Thoracic aorta (tissue), 2 donors: Measurements from ENCODE around the gene NEXN. TPM values are rescaled to one million over a fixed set of nuclear protein-coding genes. Genes with fewer than 3 reads are reported as not detected.

Experiments
- ATAC-seq: fragments of 150-250 bp; one replicate; pipeline ENCODE4 v1.8.0; 2017; ENCODE audit warnings: low read depth; ENCODE audit not compliant: insufficient number of reproducible peaks, low FRiP score
- DNase-seq: peaks from one replicate; pipeline ENCODE4 v3.0.0-alpha.2; 2020; ENCODE audit warnings: low spot score
- H3K27ac ChIP-seq, 2 donors: fragments of 200-600 bp; sonication (generic); 1 replicate in 1 of 2; 2 replicates in 1 of 2; pipeline ENCODE4 v1.5.1; 2016; ENCODE audit warnings: mild to moderate bottlenecking in 2 of 2, moderate library complexity in 2 of 2
- H3K27me3 ChIP-seq: fragments of 200-600 bp; sonication (generic); replicated peaks from 2 replicates; pipeline ENCODE4 v1.6.0; 2016; ENCODE audit warnings: mild to moderate bottlenecking; ENCODE audit not compliant: insufficient read depth
- H3K36me3 ChIP-seq: fragments of 200-600 bp; sonication (generic); one replicate; pipeline ENCODE4 v1.5.1; 2016
- H3K4me1 ChIP-seq, 2 donors: fragments of 200-600 bp; sonication (generic); 1 replicate in 1 of 2; 2 replicates in 1 of 2; pipeline versions ENCODE4 v1.5.1 to v1.6.0; 2016; ENCODE audit warnings: low read depth in 2 of 2, mild to moderate bottlenecking in 1 of 2; ENCODE audit not compliant: control insufficient read depth in 1 of 2
- H3K4me3 ChIP-seq: fragments of 200-600 bp; sonication (generic); 2 replicates; pipeline ENCODE4 v1.5.1; 2016; ENCODE audit warnings: mild to moderate bottlenecking
- H3K9me3 ChIP-seq: fragments of 200-600 bp; sonication (generic); 2 replicates; pipeline ENCODE4 v1.5.1; 2016
- CTCF ChIP-seq: fragments of 200-600 bp; sonication (generic); IDR thresholded peaks from one replicate; pipeline ENCODE4 v1.5.1; 2019; ENCODE audit warnings: antibody characterized with exemption
- total RNA-seq, 2 donors: library from RNA; depleted of rRNA; stranded (reverse); fragments of >200 nt; gene quantifications; one replicate each; pipeline versions ENCODE4 v1.1.0 to v1.2.3, GENCODE V29; 2016

NEXN gene
- total RNA-seq: 100 to 1,000 TPM; 116 to 120 TPM

DNA sequence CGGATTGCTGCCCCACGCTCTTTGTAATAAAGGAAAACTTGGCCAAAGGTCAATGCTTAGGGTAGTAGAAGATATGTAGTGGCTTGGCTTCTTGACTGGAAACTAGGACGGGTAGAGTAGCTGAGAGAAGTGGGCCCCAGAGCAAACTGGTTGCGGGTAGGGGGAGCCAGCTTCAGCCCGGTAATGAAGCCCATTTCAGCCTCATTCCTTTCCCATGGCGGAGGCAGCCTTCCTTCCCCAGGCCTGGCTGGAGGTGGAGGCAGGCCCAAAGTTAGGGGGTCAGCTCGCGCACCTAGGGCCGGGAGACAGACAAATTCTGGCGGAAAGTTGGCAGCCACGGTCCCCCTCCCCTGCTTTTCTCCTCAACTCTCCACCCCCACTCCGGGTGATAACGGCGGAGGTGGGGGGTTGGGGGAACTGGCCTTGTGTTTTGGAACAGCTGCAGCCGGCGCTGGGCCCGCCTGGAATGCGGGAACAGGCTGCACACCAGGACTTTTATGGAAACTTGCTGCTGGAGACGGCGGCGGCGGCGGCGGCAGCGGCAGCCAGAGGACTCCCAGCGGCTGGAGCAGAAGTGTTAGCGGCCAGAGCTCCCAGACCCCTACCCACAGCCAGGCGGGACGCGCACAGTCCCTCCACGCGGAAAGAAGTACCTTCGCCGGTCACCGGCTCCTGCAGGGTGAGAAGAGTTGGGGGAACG, at the start of gene NEXN:
Gene NEXN (plus strand): TSS at position 544 of the 700 bp plus-strand sequence. CDS start 27,483 bp downstream, outside the sequence.
- peak within 1 kb of the TSS; percentile 94 to 95 for H3K27ac ChIP-seq
- H3K36me3 ChIP-seq: peaks cover 12% of the 10 kb centered on the region
- TF ChIP-seq CTCF: no peak
- H3K4me3 ChIP-seq: peak within 1 kb of the TSS; percentile 85
- ATAC-seq: peak; percentile 46
- peak; percentile 60 for DNase-seq
- peaks cover 12 to 30% of the 10 kb centered on the region in 2 donors for H3K4me1 ChIP-seq
- H3K9me3 ChIP-seq: no peaks in the 10 kb centered on the region
- H3K27me3 ChIP-seq: no peaks in the 10 kb centered on the region

DNA sequence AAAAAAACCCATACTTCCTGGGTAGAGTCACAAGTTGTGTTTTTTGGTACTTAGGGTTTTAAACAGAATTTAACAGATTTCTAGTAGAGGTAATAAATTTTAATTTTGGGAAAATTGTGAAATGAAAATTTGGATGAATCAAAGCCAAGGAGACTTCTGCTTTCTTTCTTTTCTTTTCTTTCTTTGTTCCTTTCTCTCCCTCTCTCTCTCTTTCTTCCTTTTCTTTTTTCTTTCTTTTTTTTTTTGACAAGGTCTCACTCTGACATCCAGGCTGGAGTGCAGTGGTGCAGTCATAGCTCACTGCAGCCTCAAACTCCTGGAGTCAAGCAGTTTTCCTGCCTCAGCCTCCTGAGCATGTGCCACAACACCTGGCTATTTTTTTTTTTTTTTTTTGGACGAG, 46.9 kb upstream of the NEXN start:
- Histone ChIP-seq H3K4me1 (peaks cover 3 to 6% of the 10 kb centered on the region in 2 donors), H3K9me3 (no peaks in the 10 kb centered on the region), H3K36me3 (no peaks in the 10 kb centered on the region), H3K27ac (no peak overlapping the region), H3K4me3 (no peak overlapping the region), H3K27me3 (no peaks in the 10 kb centered on the region)
- TF ChIP-seq CTCF: no peak
- ATAC-seq (no peak), DNase-seq (no peak)

DNA sequence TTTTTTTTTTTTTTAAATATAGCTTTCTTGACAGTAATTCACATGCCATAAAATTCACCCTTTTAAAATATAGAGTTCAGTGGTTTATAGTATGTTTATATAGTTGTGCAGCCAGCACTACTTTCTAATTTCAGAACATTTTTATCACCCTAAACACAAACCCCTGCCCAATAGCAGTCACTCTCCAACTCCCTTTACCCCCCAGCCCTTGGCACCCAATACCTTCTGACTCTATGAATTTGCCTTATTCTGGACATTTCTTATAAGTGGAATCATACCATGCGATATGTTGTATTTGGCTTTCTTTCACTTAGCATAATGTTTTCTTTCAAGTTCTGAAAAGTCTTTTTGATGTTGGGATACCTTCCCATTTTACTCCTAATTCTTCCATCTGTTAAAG, 42.5 kb upstream of the NEXN start:
- H3K27me3 ChIP-seq: no peaks in the 10 kb centered on the region
- H3K4me1 ChIP-seq: peaks cover 6% of the 10 kb centered on the region in 2 donors
- ATAC-seq (no peak), DNase-seq (no peak)
- H3K9me3 ChIP-seq: no peaks in the 10 kb centered on the region
- H3K27ac ChIP-seq: no peak overlapping the region
- no peaks in the 10 kb centered on the region for H3K36me3 ChIP-seq
- H3K4me3 ChIP-seq: no peak overlapping the region
- TF ChIP-seq CTCF: no peak

GRCh38 chr1:77846966-77847365, 41.5 kb upstream of the NEXN start:
- no peaks in the 10 kb centered on the region for H3K9me3 ChIP-seq
- no peak overlapping the region for H3K27ac ChIP-seq
- no peak for TF ChIP-seq CTCF
- H3K27me3 ChIP-seq: no peaks in the 10 kb centered on the region
- DNase-seq (no peak), ATAC-seq (no peak)
- H3K4me1 ChIP-seq: peaks cover 6% of the 10 kb centered on the region in 2 donors
- H3K4me3 ChIP-seq: no peak overlapping the region
- no peaks in the 10 kb centered on the region for H3K36me3 ChIP-seq

DNA sequence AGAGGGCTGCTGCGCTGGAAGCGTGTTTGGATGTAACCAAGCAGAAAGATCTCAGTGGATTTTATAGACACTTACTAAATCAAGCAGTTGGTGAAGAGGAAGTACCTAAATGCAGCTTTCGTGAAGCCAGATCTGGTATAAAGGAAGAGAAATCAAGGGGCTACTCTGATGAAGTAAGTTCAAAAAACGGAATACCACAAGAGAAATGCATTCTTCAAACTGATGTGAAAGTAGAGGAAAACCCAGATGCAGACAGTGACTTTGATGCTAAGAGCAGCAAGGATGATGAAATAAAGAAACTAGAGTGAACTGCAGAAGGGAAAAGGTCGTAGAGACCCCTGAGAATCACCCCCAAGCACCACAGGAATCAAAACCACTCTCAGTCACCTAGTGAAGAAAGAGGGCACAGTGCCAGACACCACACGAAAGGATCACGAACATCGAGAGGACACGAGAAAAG, 40.8 kb upstream of the NEXN start:
- H3K4me1 ChIP-seq: peaks cover 6% of the 10 kb centered on the region in 2 donors
- DNase-seq: no peak
- H3K4me3 ChIP-seq: no peak overlapping the region
- H3K9me3 ChIP-seq: no peaks in the 10 kb centered on the region
- H3K27ac ChIP-seq: no peak overlapping the region
- no peak for TF ChIP-seq CTCF
- no peaks in the 10 kb centered on the region for H3K27me3 ChIP-seq
- no peaks in the 10 kb centered on the region for H3K36me3 ChIP-seq
- no peak for ATAC-seq
